GM23248 (cell line): ENCODE results near the gene SSR1. TPM values are rescaled to one million over a fixed set of nuclear protein-coding genes. Genes with fewer than 3 reads are reported as not detected.

Source experiments
- DNase-seq: peaks from one replicate; pipeline ENCODE4 v3.0.0-alpha.2; 2015
- H2AFZ ChIP-seq: fragments of 200-600 bp; sonication (generic); 2 replicates; pipeline ENCODE4 v1.6.1; 2016; ENCODE audit warnings: antibody characterized with exemption
- H3F3A ChIP-seq: fragments of 200-600 bp; sonication (generic); 2 replicates; pipeline ENCODE4 v1.6.1; 2016; ENCODE audit warnings: mild to moderate bottlenecking, antibody characterized with exemption, mixed run types; ENCODE audit not compliant: insufficient read depth
- H3K27ac ChIP-seq: fragments of 200-600 bp; sonication (generic); 2 replicates; pipeline ENCODE4 v1.5.1; 2016; ENCODE audit warnings: mild to moderate bottlenecking
- H3K27me3 ChIP-seq: fragments of 200-600 bp; sonication (generic); replicated peaks from 2 replicates; pipeline ENCODE4 v1.6.1; 2016; ENCODE audit warnings: mild to moderate bottlenecking; ENCODE audit not compliant: insufficient read depth
- H3K36me3 ChIP-seq: fragments of 200-600 bp; sonication (generic); 2 replicates; pipeline ENCODE4 v1.6.1; 2016; ENCODE audit warnings: low read depth, mild to moderate bottlenecking
- H3K4me1 ChIP-seq: fragments of 200-600 bp; sonication (generic); 2 replicates; pipeline ENCODE4 v1.6.1; 2016; ENCODE audit warnings: mild to moderate bottlenecking; ENCODE audit not compliant: insufficient read depth
- H3K4me2 ChIP-seq: fragments of 200-600 bp; sonication (generic); one replicate; pipeline ENCODE4 v1.6.1; 2016; ENCODE audit warnings: mild to moderate bottlenecking; ENCODE audit not compliant: unreplicated experiment
- H3K4me3 ChIP-seq: fragments of 200-600 bp; sonication (generic); 2 replicates; pipeline ENCODE4 v1.5.1; 2016; ENCODE audit warnings: mild to moderate bottlenecking
- H3K79me2 ChIP-seq: fragments of 200-600 bp; sonication (generic); 2 replicates; pipeline ENCODE4 v1.6.1; 2016; ENCODE audit warnings: mild to moderate bottlenecking; ENCODE audit not compliant: insufficient read depth
- H3K9ac ChIP-seq: fragments of 200-600 bp; sonication (generic); 2 replicates; pipeline ENCODE4 v1.6.1; 2016; ENCODE audit warnings: mild to moderate bottlenecking
- H3K9me2 ChIP-seq: fragments of 200-600 bp; sonication (generic); 2 replicates; pipeline ENCODE4 v1.6.1; 2016; ENCODE audit warnings: mixed run types, mild to moderate bottlenecking, moderate library complexity; ENCODE audit not compliant: insufficient read depth
- H3K9me3 ChIP-seq: fragments of 200-600 bp; sonication (generic); one replicate; pipeline ENCODE4 v1.6.1; 2017; ENCODE audit warnings: low read depth
- H4K20me1 ChIP-seq: fragments of 200-600 bp; sonication (generic); 2 replicates; pipeline ENCODE4 v1.6.0; 2016; ENCODE audit not compliant: insufficient read depth
- EZH2 ChIP-seq: fragments of 200-600 bp; sonication (generic); IDR thresholded peaks from 2 replicates; pipeline ENCODE4 v1.6.1; 2018; ENCODE audit warnings: antibody characterized with exemption, mild to moderate bottlenecking; ENCODE audit not compliant: insufficient read depth, poor library complexity, severe bottlenecking
- EZH2phosphoT487 ChIP-seq: fragments of 200-600 bp; sonication (generic); IDR thresholded peaks from 2 replicates; pipeline ENCODE4 v1.6.1; 2018; ENCODE audit warnings: antibody characterized with exemption, moderate library complexity, mild to moderate bottlenecking, low read depth; ENCODE audit not compliant: insufficient read depth
- WGBS, 2 experiments: methylation state at CpG; one replicate each; pipeline ENCODE4 v1.1.6; 2015 to 2017; ENCODE audit warnings: low lambda C conversion rate in 2 of 2, low coverage in 1 of 2; ENCODE audit errors: missing lambda C conversion rate in 2 of 2; 5-methylcytosine and 5-hydroxymethylcytosine counted together
- in situ Hi-C: fragments of 300-500 bp; cut with MboI; formaldehyde crosslinking; loops from 2 replicates; pipeline ENCODE4 v1.15.0; 2020
- polyA plus RNA-seq: library from polyadenylated mRNA; unstranded; fragments of >200 nt; fragmentation: Nextera tagmentation; extraction: Ambion mirVana; gene quantifications from 2 replicates; pipeline ENCODE4 v1.2.1, GENCODE V29; 2016
- total RNA-seq: library from RNA; depleted of rRNA; stranded (reverse); fragments of >200 nt; shearing (Covaris generic); gene quantifications from 2 replicates; pipeline ENCODE4 v1.2.3, GENCODE V29; 2014

SSR1 gene
- total and polyA plus RNA-seq, 2 experiments from 2014 or later: 180 to 241 TPM

- Histone ChIP-seq H2AFZ (no peak overlapping the region), H3F3A (no peaks in the 10 kb centered on the region), H3K4me1 (no peaks in the 10 kb centered on the region), H3K4me3 (no peak overlapping the region), H4K20me1 (no peaks in the 10 kb centered on the region), H3K27me3 (no peaks in the 10 kb centered on the region), H3K36me3 (0 out of 2 replicates have a peak, but pooled peaks cover 8% of the 10 kb centered on the region), H3K9ac (no peak overlapping the region), H3K9me3 (no peaks in the 10 kb centered on the region), H3K9me2 (no peaks in the 10 kb centered on the region), H3K4me2 (no peak overlapping the region), H3K79me2 (no peaks in the 10 kb centered on the region), H3K27ac (no peak overlapping the region)
- TF ChIP-seq EZH2 (no peak), EZH2phosphoT487 (no peak)
- in situ Hi-C loops: no loop called here
- WGBS, 2 experiments: 64 to 68% methylated on average over 4 of the region's 4 CpGs
- DNase-seq: no peak
Measured at GRCh38 chr6:7256785-7257184, 56.2 kb downstream of the SSR1 start.

GRCh38 chr6:7255918-7256317 is 57.1 kb downstream of the SSR1 start:
- in situ Hi-C loops: no loop called here
- TF ChIP-seq EZH2 (no peak), EZH2phosphoT487 (no peak)
- H2AFZ ChIP-seq: no peak overlapping the region
- no peaks in the 10 kb centered on the region for H3K4me1 ChIP-seq
- H3K9me2 ChIP-seq: no peaks in the 10 kb centered on the region
- WGBS, 2 experiments: 83 to 89% methylated on average over 5 of the region's 5 CpGs
- no peaks in the 10 kb centered on the region for H3K79me2 ChIP-seq
- H3K9ac ChIP-seq: no peak overlapping the region
- no peaks in the 10 kb centered on the region for H3K9me3 ChIP-seq
- no peaks in the 10 kb centered on the region for H4K20me1 ChIP-seq
- H3K36me3 ChIP-seq: peaks cover 17% of the 10 kb centered on the region; the same call in 1 of the 2 replicates
- no peaks in the 10 kb centered on the region for H3K27me3 ChIP-seq
- no peak overlapping the region for H3K27ac ChIP-seq
- H3K4me2 ChIP-seq: no peak overlapping the region
- no peak overlapping the region for H3K4me3 ChIP-seq
- no peak for DNase-seq
- peaks cover 7% of the 10 kb centered on the region; the same call in 1 of the 2 replicates for H3F3A ChIP-seq

GRCh38 chr6:7254980-7255835 is 57.8 kb downstream of the SSR1 start:
- Histone ChIP-seq H3K9me2 (no peaks in the 10 kb centered on the region), H3K4me1 (no peaks in the 10 kb centered on the region), H4K20me1 (no peaks in the 10 kb centered on the region), H3K27ac (no peak overlapping the region), H3K9me3 (no peaks in the 10 kb centered on the region), H3K9ac (no peak overlapping the region), H2AFZ (no peak overlapping the region), H3K4me2 (no peak overlapping the region), H3F3A (peaks cover 7% of the 10 kb centered on the region; the same call in 1 of the 2 replicates), H3K4me3 (no peak overlapping the region), H3K79me2 (no peaks in the 10 kb centered on the region), H3K27me3 (no peaks in the 10 kb centered on the region), H3K36me3 (peaks cover 17% of the 10 kb centered on the region; the same call in 1 of the 2 replicates)
- TF ChIP-seq EZH2 (no peak), EZH2phosphoT487 (no peak)
- in situ Hi-C loops: no loop called here
- no peak for DNase-seq
- 57 to 59% methylated on average over 12 of the region's 12 CpGs for WGBS, 2 experiments

DNA sequence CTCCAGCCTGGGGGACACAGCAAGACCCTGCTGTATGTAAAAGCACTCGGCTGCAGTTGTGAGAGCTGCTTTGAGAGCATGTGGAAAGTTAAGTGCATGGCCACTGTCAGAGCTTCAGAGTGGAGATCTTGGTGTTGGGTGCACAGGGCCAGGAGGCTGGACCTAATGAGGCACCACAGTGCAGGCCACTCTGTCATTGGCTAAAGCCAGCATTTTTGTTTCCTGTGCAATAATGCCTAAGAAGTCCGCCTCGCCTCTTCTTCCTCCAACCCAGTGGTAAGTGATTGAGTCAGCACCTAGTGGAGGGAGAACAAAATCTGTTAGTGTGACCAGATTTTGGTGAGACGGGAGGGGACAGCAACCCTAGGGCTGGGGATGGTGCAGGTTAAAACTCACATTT is 60.6 kb downstream of the SSR1 start:
- no peaks in the 10 kb centered on the region; the same call in 1 of the 2 replicates for H3K4me1 ChIP-seq
- H3K4me2 ChIP-seq: no peak overlapping the region
- H3K79me2 ChIP-seq: no peaks in the 10 kb centered on the region
- no peak for DNase-seq
- no peak overlapping the region for H2AFZ ChIP-seq
- peaks cover 17% of the 10 kb centered on the region; the same call in 1 of the 2 replicates for H3K36me3 ChIP-seq
- no peaks in the 10 kb centered on the region for H3K9me3 ChIP-seq
- H3K27ac ChIP-seq: no peak overlapping the region
- no peak overlapping the region for H3K4me3 ChIP-seq
- no peaks in the 10 kb centered on the region for H3K9me2 ChIP-seq
- H3F3A ChIP-seq: peaks cover 13% of the 10 kb centered on the region
- no peaks in the 10 kb centered on the region for H3K27me3 ChIP-seq
- 92 to 95% methylated on average over 4 of the region's 4 CpGs for WGBS, 2 experiments
- H3K9ac ChIP-seq: no peak overlapping the region
- in situ Hi-C loops: no loop called here
- H4K20me1 ChIP-seq: no peaks in the 10 kb centered on the region
- no peak for TF ChIP-seq EZH2phosphoT487
- TF ChIP-seq EZH2: no peak
